ENCODE results near the gene CACNB4. TPM values are rescaled to one million over a fixed set of nuclear protein-coding genes. Genes with fewer than 3 reads are reported as not detected.

CACNB4 gene
- total and polyA plus RNA-seq, 4 donors, result 13.8 to 62.9 (median 23.6) TPM

GRCh38 chr2:152075461-152076050, 23.3 kb downstream of the CACNB4 start:
- no peak for DNase-seq (ENCODE audit: low read depth in 4 of 6, low spot score in 6 of 6)
- Histone ChIP-seq H3K36me3 (ENCODE audit: control insufficient read depth, insufficient read depth, low read length) (no peaks in the 10 kb centered on the region), H3K27ac (ENCODE audit: low read depth, low read length) (no peak overlapping the region)

GRCh38 chr2:152072011-152072410, 26.8 kb downstream of the CACNB4 start:
- Histone ChIP-seq H3K9me3 (ENCODE audit: control insufficient read depth, insufficient read depth, low read length) (no peaks in the 10 kb centered on the region), H3K27me3 (ENCODE audit: control insufficient read depth, insufficient read depth, low read length) (no peaks in the 10 kb centered on the region), H3K4me1 (ENCODE audit: control insufficient read depth, insufficient read depth, low read length) (no peaks in the 10 kb centered on the region), H3K27ac (ENCODE audit: low read depth, low read length) (no peak overlapping the region), H3K36me3 (ENCODE audit: control insufficient read depth, insufficient read depth, low read length) (no peaks in the 10 kb centered on the region), H3K4me3 (ENCODE audit: low read depth, low read length) (no peak overlapping the region)
- no CpG with 5 or more reads among the region's 2 CpGs for WGBS (ENCODE audit: insufficient coverage)
- no peak for DNase-seq (ENCODE audit: low read depth in 4 of 6, low spot score in 6 of 6)

More at GRCh38 chr2:152075461-152076050, 23.3 kb downstream of the CACNB4 start:
- Histone ChIP-seq H3K4me1 (ENCODE audit: control insufficient read depth, insufficient read depth, low read length) (no peaks in the 10 kb centered on the region), H3K9me3 (ENCODE audit: control insufficient read depth, insufficient read depth, low read length) (no peaks in the 10 kb centered on the region), H3K4me3 (ENCODE audit: low read depth, low read length) (no peak overlapping the region), H3K27me3 (ENCODE audit: control insufficient read depth, insufficient read depth, low read length) (no peaks in the 10 kb centered on the region)
- WGBS (ENCODE audit: insufficient coverage), result 75% methylated on average over 3 of the region's 4 CpGs

- no peak for DNase-seq (ENCODE audit: low read depth in 4 of 6, low spot score in 6 of 6)
- H3K9me3 ChIP-seq (ENCODE audit: control insufficient read depth, insufficient read depth, low read length), result no peaks in the 10 kb centered on the region
- WGBS (ENCODE audit: insufficient coverage), result no CpG with 5 or more reads among the region's 1 CpG
- H3K36me3 ChIP-seq (ENCODE audit: control insufficient read depth, insufficient read depth, low read length), result no peaks in the 10 kb centered on the region
- H3K4me1 ChIP-seq (ENCODE audit: control insufficient read depth, insufficient read depth, low read length), result no peaks in the 10 kb centered on the region
- no peaks in the 10 kb centered on the region for H3K27me3 ChIP-seq (ENCODE audit: control insufficient read depth, insufficient read depth, low read length)
- no peak overlapping the region for H3K27ac ChIP-seq (ENCODE audit: low read depth, low read length)
- no peak overlapping the region for H3K4me3 ChIP-seq (ENCODE audit: low read depth, low read length)
Measured at GRCh38 chr2:152071518-152071917, 27.3 kb downstream of the CACNB4 start.

- Histone ChIP-seq H3K27ac (ENCODE audit: low read depth, low read length) (no peak overlapping the region), H3K27me3 (ENCODE audit: control insufficient read depth, insufficient read depth, low read length) (no peaks in the 10 kb centered on the region), H3K9me3 (ENCODE audit: control insufficient read depth, insufficient read depth, low read length) (no peaks in the 10 kb centered on the region), H3K36me3 (ENCODE audit: control insufficient read depth, insufficient read depth, low read length) (no peaks in the 10 kb centered on the region), H3K4me3 (ENCODE audit: low read depth, low read length) (no peak overlapping the region), H3K4me1 (ENCODE audit: control insufficient read depth, insufficient read depth, low read length) (no peaks in the 10 kb centered on the region)
- DNase-seq (ENCODE audit: low read depth in 4 of 6, low spot score in 6 of 6), result peak in 1 of 6 donors; percentile 27
- WGBS (ENCODE audit: insufficient coverage), result no CpG with 5 or more reads among the region's 1 CpG
Measured at GRCh38 chr2:152071092-152071491, 27.8 kb downstream of the CACNB4 start.

- no peak for DNase-seq (ENCODE audit: low read depth in 4 of 6, low spot score in 6 of 6)
- WGBS (ENCODE audit: insufficient coverage), result 88% methylated on average over 2 of the region's 2 CpGs
- Histone ChIP-seq H3K4me3 (ENCODE audit: low read depth, low read length) (no peak overlapping the region), H3K9me3 (ENCODE audit: control insufficient read depth, insufficient read depth, low read length) (no peaks in the 10 kb centered on the region), H3K27me3 (ENCODE audit: control insufficient read depth, insufficient read depth, low read length) (no peaks in the 10 kb centered on the region), H3K27ac (ENCODE audit: low read depth, low read length) (no peak overlapping the region), H3K4me1 (ENCODE audit: control insufficient read depth, insufficient read depth, low read length) (no peaks in the 10 kb centered on the region), H3K36me3 (ENCODE audit: control insufficient read depth, insufficient read depth, low read length) (no peaks in the 10 kb centered on the region)
Measured at GRCh38 chr2:152068226-152068625, 30.6 kb downstream of the CACNB4 start.

- Histone ChIP-seq H3K36me3 (ENCODE audit: control insufficient read depth, insufficient read depth, low read length) (no peaks in the 10 kb centered on the region), H3K27ac (ENCODE audit: low read depth, low read length) (no peak overlapping the region), H3K4me1 (ENCODE audit: control insufficient read depth, insufficient read depth, low read length) (no peaks in the 10 kb centered on the region), H3K27me3 (ENCODE audit: control insufficient read depth, insufficient read depth, low read length) (no peaks in the 10 kb centered on the region), H3K9me3 (ENCODE audit: control insufficient read depth, insufficient read depth, low read length) (no peaks in the 10 kb centered on the region), H3K4me3 (ENCODE audit: low read depth, low read length) (no peak overlapping the region)
- WGBS (ENCODE audit: insufficient coverage), result 70% methylated on average over 1 of the region's 1 CpG
- no peak for DNase-seq (ENCODE audit: low read depth in 4 of 6, low spot score in 6 of 6)
Measured at GRCh38 chr2:152067823-152068222, 31.0 kb downstream of the CACNB4 start.

GRCh38 chr2:152065945-152066344, 32.9 kb downstream of the CACNB4 start:
- DNase-seq (ENCODE audit: low read depth in 4 of 6, low spot score in 6 of 6), result no peak

GRCh38 chr2:152064001-152064400, 34.8 kb downstream of the CACNB4 start:
- Histone ChIP-seq H3K4me3 (ENCODE audit: low read depth, low read length) (no peak overlapping the region), H3K36me3 (ENCODE audit: control insufficient read depth, insufficient read depth, low read length) (no peaks in the 10 kb centered on the region), H3K27me3 (ENCODE audit: control insufficient read depth, insufficient read depth, low read length) (no peaks in the 10 kb centered on the region), H3K27ac (ENCODE audit: low read depth, low read length) (no peak overlapping the region), H3K9me3 (ENCODE audit: control insufficient read depth, insufficient read depth, low read length) (peaks cover 2% of the 10 kb centered on the region), H3K4me1 (ENCODE audit: control insufficient read depth, insufficient read depth, low read length) (no peaks in the 10 kb centered on the region)
- DNase-seq (ENCODE audit: low read depth in 4 of 6, low spot score in 6 of 6), result no peak
- WGBS (ENCODE audit: insufficient coverage), result no CpG with 5 or more reads among the region's 3 CpGs

More at GRCh38 chr2:152065945-152066344, 32.9 kb downstream of the CACNB4 start:
- H3K27me3 ChIP-seq (ENCODE audit: control insufficient read depth, insufficient read depth, low read length), result no peaks in the 10 kb centered on the region
- no peaks in the 10 kb centered on the region for H3K9me3 ChIP-seq (ENCODE audit: control insufficient read depth, insufficient read depth, low read length)
- no peaks in the 10 kb centered on the region for H3K36me3 ChIP-seq (ENCODE audit: control insufficient read depth, insufficient read depth, low read length)
- WGBS (ENCODE audit: insufficient coverage), result 87% methylated on average over 3 of the region's 3 CpGs
- no peak overlapping the region for H3K4me3 ChIP-seq (ENCODE audit: low read depth, low read length)
- H3K4me1 ChIP-seq (ENCODE audit: control insufficient read depth, insufficient read depth, low read length), result no peaks in the 10 kb centered on the region
- H3K27ac ChIP-seq (ENCODE audit: low read depth, low read length), result no peak overlapping the region

GRCh38 chr2:152063325-152063924, 35.4 kb downstream of the CACNB4 start:
- DNase-seq (ENCODE audit: low read depth in 4 of 6, low spot score in 6 of 6), result peak in 1 of 6 donors; percentile 11
- WGBS (ENCODE audit: insufficient coverage), result 72% methylated on average over 2 of the region's 3 CpGs
- Histone ChIP-seq H3K4me1 (ENCODE audit: control insufficient read depth, insufficient read depth, low read length) (no peaks in the 10 kb centered on the region), H3K27me3 (ENCODE audit: control insufficient read depth, insufficient read depth, low read length) (no peaks in the 10 kb centered on the region), H3K9me3 (ENCODE audit: control insufficient read depth, insufficient read depth, low read length) (peaks cover 4% of the 10 kb centered on the region), H3K4me3 (ENCODE audit: low read depth, low read length) (no peak overlapping the region), H3K27ac (ENCODE audit: low read depth, low read length) (no peak overlapping the region), H3K36me3 (ENCODE audit: control insufficient read depth, insufficient read depth, low read length) (no peaks in the 10 kb centered on the region)
